ENCODE measurements around the gene TRIM65. TPM values are rescaled to one million over a fixed set of nuclear protein-coding genes. Genes with fewer than 3 reads are reported as not detected.

The TRIM65 gene
- 25.7 to 47.8 TPM (median 39.1 TPM) in 5 replicates for total RNA-seq (2022; extraction: Qiagen RNA extraction; ENCODE audit: low read depth)

DNA sequence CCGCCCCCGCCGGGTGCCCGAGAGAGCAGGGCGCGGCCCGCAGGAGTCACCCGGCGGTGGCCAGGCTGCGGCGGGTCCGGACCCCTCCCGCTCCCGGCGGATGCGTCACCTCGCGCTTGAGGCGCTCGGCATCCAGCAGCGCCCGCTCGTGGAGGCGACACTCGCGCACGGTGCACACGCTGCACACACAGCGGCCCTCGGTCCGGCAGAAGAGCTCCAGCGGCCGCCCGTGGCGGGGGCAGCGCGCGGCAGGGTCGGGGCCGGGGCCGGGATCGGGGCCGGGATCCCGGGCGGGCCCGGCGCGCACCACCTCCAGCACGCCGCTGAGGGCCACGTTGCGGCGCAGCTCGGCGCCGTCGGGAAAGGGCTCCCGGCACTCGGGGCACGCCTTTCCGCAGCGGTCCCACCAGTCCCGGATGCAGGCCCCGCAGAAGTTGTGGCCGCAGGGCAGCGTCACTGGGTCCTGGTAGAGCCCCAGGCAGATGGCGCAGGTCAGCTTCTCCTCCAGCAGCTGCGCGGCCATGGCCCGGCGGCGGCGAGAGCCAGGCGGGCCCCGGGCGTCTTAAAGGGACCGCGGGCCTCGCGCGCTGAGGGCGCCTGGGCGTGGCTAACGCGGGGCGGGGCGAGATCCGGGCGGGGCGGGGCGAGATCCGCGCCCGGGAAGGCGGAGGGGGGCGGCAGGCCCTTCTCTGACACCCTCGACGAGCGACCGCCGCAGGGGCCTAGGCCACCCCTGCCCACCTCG lies at the start of gene TRIM65:
Gene TRIM65 (minus strand): TSS at position 537 of the 745 bp plus-strand sequence. CDS start 14 bp downstream, at position 523.

DNA sequence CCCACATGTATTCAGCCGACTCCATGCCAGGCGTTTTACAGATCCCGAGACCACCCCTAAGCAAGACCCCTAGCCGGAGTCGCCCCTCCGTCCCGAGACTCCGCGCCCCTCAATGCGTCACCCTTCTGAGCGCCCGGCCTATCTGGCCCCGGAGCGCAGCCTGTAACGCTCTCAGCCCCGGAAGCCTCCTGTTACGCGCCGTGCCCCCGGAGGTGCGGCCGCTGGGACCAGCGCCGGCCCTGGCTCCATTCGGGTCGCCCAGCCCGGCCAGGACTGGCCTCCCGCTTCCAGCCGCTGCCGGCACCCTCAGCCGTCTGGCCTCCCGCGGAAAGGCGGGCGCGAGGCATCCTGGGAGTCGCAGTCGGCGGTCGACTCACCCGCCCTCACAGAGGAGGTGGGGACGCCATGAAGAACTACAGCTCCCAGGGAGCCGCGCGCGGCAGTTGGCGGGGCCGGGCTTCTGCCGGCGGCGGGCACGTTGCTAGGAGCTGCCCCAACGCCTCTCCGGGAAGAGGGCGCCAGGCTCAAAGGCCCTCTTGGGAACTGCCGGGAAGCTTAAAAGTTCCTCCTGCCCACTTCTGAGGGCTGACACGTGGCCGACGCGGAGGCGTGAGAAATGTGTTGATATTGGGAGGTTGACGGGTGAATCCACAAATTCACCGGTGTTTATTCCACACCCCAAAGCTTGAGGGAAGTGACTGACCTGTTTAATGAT lies 44.1 kb upstream of the TRIM65 start, which contains the start of gene FBF1:
Gene FBF1 (minus strand): TSS at position 316 of the 715 bp plus-strand sequence. CDS start 2,893 bp downstream, outside the sequence.

DNA sequence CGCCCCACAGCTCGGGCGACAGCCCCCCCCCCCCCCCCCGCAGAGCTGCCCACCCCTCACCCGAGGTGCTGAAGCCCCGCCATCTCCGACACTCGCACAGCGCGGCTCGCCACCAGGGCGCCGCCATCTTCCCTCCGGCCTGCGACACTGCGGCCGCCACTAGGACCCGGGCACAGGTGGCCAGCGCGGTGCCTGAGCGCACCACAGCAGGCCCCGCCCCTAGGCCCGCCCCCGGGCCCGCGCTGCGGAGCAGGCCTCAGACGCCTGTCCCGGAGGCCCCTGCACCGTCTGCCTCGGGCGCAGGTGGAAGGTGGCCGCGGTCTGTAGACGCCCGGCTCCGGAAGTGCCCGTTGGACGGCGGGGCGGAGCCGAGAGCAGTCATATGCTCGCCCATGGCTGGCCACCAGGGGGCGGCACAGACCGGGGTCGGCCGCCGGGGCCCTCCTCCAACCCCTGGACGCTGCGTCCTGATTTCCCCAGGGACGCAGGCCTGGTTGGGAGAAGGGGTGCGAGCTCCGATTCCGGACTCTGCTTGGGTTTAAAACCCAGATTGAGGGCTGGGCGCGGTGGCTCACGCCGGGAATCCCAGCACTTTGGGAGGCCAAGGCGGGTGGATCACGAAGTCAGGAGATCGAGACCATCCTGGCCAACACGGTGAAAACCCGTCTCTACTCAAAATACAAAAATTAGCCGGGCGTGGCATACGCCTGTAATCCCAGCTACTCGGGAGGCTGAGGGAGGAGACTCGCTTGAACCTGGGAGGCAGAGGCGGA lies 8.2 kb upstream of the TRIM65 start, which contains the start of gene MRPL38:
Gene MRPL38 (minus strand): TSS at position 136 of the 773 bp plus-strand sequence. CDS start 9 bp downstream, at position 127.

GRCh38 chr17:75878174-75878998 lies 18.4 kb downstream of the TRIM65 start, which contains the start of gene TRIM47:
Gene TRIM47 (minus strand): TSS chr17:75878581. CDS start chr17:75878548, 33 bp downstream.

GRCh38 chr17:75855310-75856061 lies 41.3 kb downstream of the TRIM65 start, which contains the start of gene WBP2:
Gene WBP2 (minus strand): TSS chr17:75855335. CDS start chr17:75855297, 38 bp downstream.

GRCh38 chr17:75843577-75844529 lies 52.9 kb downstream of the TRIM65 start, which contains the start of gene UNC13D:
Gene UNC13D (minus strand): TSS chr17:75844404. CDS start chr17:75844337, 67 bp downstream.

Other genes with a start within 250 kb of the TRIM65 start
- 21.0 to 36.0 TPM (median 27.0 TPM) in 5 replicates for gene RECQL5, start 229.8 kb downstream of the TRIM65 start, total RNA-seq (2022; extraction: Qiagen RNA extraction; ENCODE audit: low read depth)
- gene SAP30BP, start 229.6 kb downstream of the TRIM65 start, total RNA-seq (2022; extraction: Qiagen RNA extraction; ENCODE audit: low read depth), result 102 to 139 TPM (median 117 TPM) in 5 replicates
- gene ITGB4, start 175.5 kb downstream of the TRIM65 start, total RNA-seq (2022; extraction: Qiagen RNA extraction; ENCODE audit: low read depth), result 50.8 to 123 TPM (median 97.0 TPM) in 5 replicates
- gene GALK1, start 131.8 kb downstream of the TRIM65 start, total RNA-seq (2022; extraction: Qiagen RNA extraction; ENCODE audit: low read depth), result 37.4 to 83.5 TPM (median 70.9 TPM) in 5 replicates
- 24.5 to 33.2 TPM (median 29.6 TPM) in 5 replicates for gene UNK, start 112.1 kb downstream of the TRIM65 start, total RNA-seq (2022; extraction: Qiagen RNA extraction; ENCODE audit: low read depth)
- 3.3 to 7.1 TPM (median 5.1 TPM) in 5 replicates for gene UNC13D, start 52.5 kb downstream of the TRIM65 start, total RNA-seq (2022; extraction: Qiagen RNA extraction; ENCODE audit: low read depth)
- gene WBP2, start 41.6 kb downstream of the TRIM65 start, total RNA-seq (2022; extraction: Qiagen RNA extraction; ENCODE audit: low read depth), result 87.3 to 112 TPM (median 92.7 TPM) in 5 replicates
- 117 to 177 TPM (median 163 TPM) in 5 replicates for gene TRIM47, start 18.4 kb downstream of the TRIM65 start, total RNA-seq (2022; extraction: Qiagen RNA extraction; ENCODE audit: low read depth)
- gene MRPL38, start 7.9 kb upstream of the TRIM65 start, total RNA-seq (2022; extraction: Qiagen RNA extraction; ENCODE audit: low read depth), result 79.6 to 127 TPM (median 121 TPM) in 5 replicates
- gene FBF1, start 44.1 kb upstream of the TRIM65 start, total RNA-seq (2022; extraction: Qiagen RNA extraction; ENCODE audit: low read depth), result 3.1 to 12.6 TPM (median 8.6 TPM) in 5 replicates
- 14.2 to 19.1 TPM (median 17.6 TPM) in 5 replicates for gene ACOX1, start 82.2 kb upstream of the TRIM65 start, total RNA-seq (2022; extraction: Qiagen RNA extraction; ENCODE audit: low read depth)
- 21.2 to 29.2 TPM (median 24.2 TPM) in 5 replicates for gene TEN1, start 82.3 kb upstream of the TRIM65 start, total RNA-seq (2022; extraction: Qiagen RNA extraction; ENCODE audit: low read depth)
- 3.6 to 5.9 TPM (median 5.2 TPM) in 5 replicates for gene CDK3, start 103.9 kb upstream of the TRIM65 start, total RNA-seq (2022; extraction: Qiagen RNA extraction; ENCODE audit: low read depth)
- gene EVPL, start 130.4 kb upstream of the TRIM65 start, total RNA-seq (2022; extraction: Qiagen RNA extraction; ENCODE audit: low read depth), result 10.2 to 22.7 TPM (median 18.4 TPM) in 5 replicates
- 74.3 to 88.7 TPM (median 83.4 TPM) in 5 replicates for gene SRP68, start 175.6 kb upstream of the TRIM65 start, total RNA-seq (2022; extraction: Qiagen RNA extraction; ENCODE audit: low read depth)
- 0.27 to 2.0 TPM (median 1.7 TPM) in 5 replicates for gene GALR2, start 177.8 kb upstream of the TRIM65 start, total RNA-seq (2022; extraction: Qiagen RNA extraction; ENCODE audit: low read depth)
- gene ZACN, start 182.2 kb upstream of the TRIM65 start, total RNA-seq (2022; extraction: Qiagen RNA extraction; ENCODE audit: low read depth), result 0.18 to 0.84 TPM (median 0.26 TPM) in 5 replicates
- gene EXOC7, start 206.8 kb upstream of the TRIM65 start, total RNA-seq (2022; extraction: Qiagen RNA extraction; ENCODE audit: low read depth), result 54.8 to 70.2 TPM (median 67.2 TPM) in 5 replicates
- gene FOXJ1, start 244.3 kb upstream of the TRIM65 start, total RNA-seq (2022; extraction: Qiagen RNA extraction; ENCODE audit: low read depth), result 0.38 to 0.71 TPM (median 0.55 TPM) in 5 replicates